CD14-positive monocyte (primary cell): Measurements from ENCODE around the gene MED4. TPM values are rescaled to one million over a fixed set of nuclear protein-coding genes. Genes with fewer than 3 reads are reported as not detected.

Experiments used
- DNase-seq, 3 donors: peaks; one replicate each; pipeline ENCODE4 v3.0.0-alpha.2; 2011 to 2022
- H2AFZ ChIP-seq: 2 replicates; pipeline ENCODE4 v1.6.0; 2012; ENCODE audit warnings: mild to moderate bottlenecking, low read depth, low read length, inconsistent platforms; ENCODE audit not compliant: insufficient read depth, poor library complexity, severe bottlenecking
- H3K27ac ChIP-seq, 2 donors: 1 replicate in 1 of 2; 2 replicates in 1 of 2; pipeline ENCODE4 v1.5.1; 2012 to 2013; ENCODE audit warnings: low read length in 2 of 2, control low read depth in 1 of 2, inconsistent platforms in 1 of 2, low read depth in 1 of 2, mild to moderate bottlenecking in 1 of 2
- H3K27me3 ChIP-seq, 2 donors: one replicate each; pipeline versions ENCODE4 v1.6.0 to v1.6.1; 2011 to 2013; ENCODE audit warnings: low read length in 2 of 2; ENCODE audit not compliant: control insufficient read depth in 2 of 2, insufficient read depth in 2 of 2
- H3K36me3 ChIP-seq, 2 donors: replicated peaks in 1 of 2; 1 replicate in 1 of 2; 2 replicates in 1 of 2; pipeline versions ENCODE4 v1.5.1 to v1.6.1; 2012 to 2013; ENCODE audit warnings: low read length in 2 of 2, control low read depth in 1 of 2, inconsistent platforms in 1 of 2, mild to moderate bottlenecking in 1 of 2; ENCODE audit not compliant: insufficient read depth in 2 of 2, control insufficient read depth in 1 of 2
- H3K4me1 ChIP-seq, 2 donors: 1 replicate in 1 of 2; 2 replicates in 1 of 2; pipeline versions ENCODE4 v1.5.1 to v1.6.1; 2012 to 2013; ENCODE audit warnings: low read length in 2 of 2, control low read depth in 1 of 2, inconsistent platforms in 1 of 2, mild to moderate bottlenecking in 1 of 2, moderate library complexity in 1 of 2; ENCODE audit not compliant: insufficient read depth in 2 of 2, control insufficient read depth in 1 of 2
- H3K4me2 ChIP-seq: replicated peaks from 2 replicates; pipeline ENCODE3; 2012; ENCODE audit warnings: low read length, moderate library complexity, mild to moderate bottlenecking; ENCODE audit not compliant: poor library complexity, severe bottlenecking; ENCODE audit errors: extremely low read depth
- H3K4me3 ChIP-seq, 3 experiments: fragments of 200-600 bp in 1 of 3; sonication (generic) in 1 of 3; replicated peaks in 1 of 3; 1 replicate in 2 of 3; 2 replicates in 1 of 3; pipeline ENCODE4 v1.5.1; 2011 to 2013; ENCODE audit warnings: low read length in 3 of 3, mild to moderate bottlenecking in 3 of 3, control low read depth in 2 of 3, low read depth in 2 of 3, inconsistent platforms in 1 of 3, moderate library complexity in 1 of 3
- H3K79me2 ChIP-seq: 2 replicates; pipeline ENCODE4 v1.6.0; 2012; ENCODE audit warnings: mild to moderate bottlenecking, control low read depth, inconsistent platforms, low read length, moderate library complexity; ENCODE audit not compliant: insufficient read depth
- H3K9ac ChIP-seq: 2 replicates; pipeline ENCODE4 v1.6.0; 2017; ENCODE audit warnings: low read length, mild to moderate bottlenecking; ENCODE audit not compliant: insufficient read depth, poor library complexity, severe bottlenecking
- H3K9me3 ChIP-seq, 2 donors: replicated peaks in 1 of 2; 1 replicate in 1 of 2; 2 replicates in 1 of 2; pipeline versions ENCODE4 v1.5.1 to v1.6.1; 2012 to 2013; ENCODE audit warnings: low read length in 2 of 2, control low read depth in 1 of 2; ENCODE audit not compliant: control insufficient read depth in 1 of 2, insufficient read depth in 1 of 2
- H4K20me1 ChIP-seq: 2 replicates; pipeline ENCODE4 v1.6.0; 2012; ENCODE audit warnings: mild to moderate bottlenecking, low read length, control low read depth, moderate library complexity; ENCODE audit not compliant: insufficient read depth
- H3K27ac Mint-ChIP-seq, 7 donors: one replicate each; pipeline ENCODE4 v1.8.0; 2020; ENCODE audit warnings: mild to moderate bottlenecking in 7 of 7, mixed read lengths in 7 of 7, moderate library complexity in 6 of 7, inconsistent platforms in 2 of 7
- H3K27me3 Mint-ChIP-seq, 3 donors: one replicate each; pipeline ENCODE4 v1.8.0; 2021 to 2022; ENCODE audit warnings: low read depth in 3 of 3, mild to moderate bottlenecking in 3 of 3, mixed read lengths in 3 of 3, moderate library complexity in 3 of 3, inconsistent platforms in 1 of 3
- H3K36me3 Mint-ChIP-seq, 2 donors: one replicate each; pipeline ENCODE4 v1.8.0; 2020; ENCODE audit warnings: mixed read lengths in 2 of 2, inconsistent platforms in 1 of 2, mild to moderate bottlenecking in 1 of 2
- H3K4me1 Mint-ChIP-seq: one replicate; pipeline ENCODE4 v1.8.0; 2020; ENCODE audit warnings: mild to moderate bottlenecking, mixed read lengths
- H3K4me3 Mint-ChIP-seq, 2 donors: one replicate each; pipeline ENCODE4 v1.8.0; 2020; ENCODE audit warnings: mild to moderate bottlenecking in 2 of 2, mixed read lengths in 2 of 2, moderate library complexity in 1 of 2
- H3K9me3 Mint-ChIP-seq, 7 donors: one replicate each; pipeline ENCODE4 v1.8.0; 2020 to 2022; ENCODE audit warnings: mixed read lengths in 7 of 7, mild to moderate bottlenecking in 6 of 7, moderate library complexity in 6 of 7, inconsistent platforms in 2 of 7
- WGBS: methylation state at CpG from one replicate; pipeline ENCODE4 v1.1.5; 2013; ENCODE audit warnings: missing lambda C conversion rate; ENCODE audit not compliant: insufficient coverage; 5-methylcytosine and 5-hydroxymethylcytosine counted together
- intact Hi-C, 2 donors: fragments of 100-400 bp; cut with micrococcal nuclease; formaldehyde crosslinking; loops; one replicate each; pipeline versions ENCODE4 v1.15.0 to v1.15.1; 2023
- polyA plus RNA-seq, 3 donors: library from polyadenylated mRNA; depleted of rRNA in 1 of 3; unstranded in 2 of 3; stranded (reverse) in 1 of 3; fragments of 300-500 nt in 2 of 3; fragments of >200 nt in 1 of 3; fragmentation: Illumina TruSeq in 2 of 3; gene quantifications; 1 replicate in 2 of 3; 2 replicates in 1 of 3; pipeline ENCODE4 v1.2.3, GENCODE V29; 2012 to 2021
- TF ChIP-seq, protein P1 (sequence below): fragments of 200-600 bp; IDR thresholded peaks from one replicate; pipeline ENCODE4 v1.8.0; 2022; ENCODE audit warnings: antibody characterized with exemption, mild to moderate bottlenecking

The MED4 gene
- polyA plus RNA-seq, 3 donors, result 28.4 to 53.8 (median 50.8) TPM

GRCh38 chr13:48123812-48124211, 28.9 kb upstream of the MED4 start:
- Histone ChIP-seq H3K36me3 (no peaks in the 10 kb centered on the region), H3K4me3 (no peak overlapping the region), H3K9me3 (no peaks in the 10 kb centered on the region), H3K4me1 (peaks cover 9 to 10% of the 10 kb centered on the region in 2 donors), H3K9ac (no peak overlapping the region), H3K79me2 (no peaks in the 10 kb centered on the region), H2AFZ (no peak overlapping the region), H3K27me3 (no peaks in the 10 kb centered on the region), H3K27ac (no peak overlapping the region), H4K20me1 (no peaks in the 10 kb centered on the region), H3K4me2 (no peak overlapping the region)
- WGBS, result 94% methylated on average over 6 of the region's 8 CpGs
- DNase-seq, result no peak
- intact Hi-C loops, result loop anchor here in 1 of 2 donors (10.0 kb wide), 1 partner anchor 71 kb away; no protein-coding TSS in a partner anchor
- H3K27me3 Mint-ChIP-seq, result peaks cover 0 to 7% (median 0%) of the 10 kb centered on the region in 3 donors
- no peaks in the 10 kb centered on the region for H3K36me3 Mint-ChIP-seq
- no peaks in the 10 kb centered on the region for H3K9me3 Mint-ChIP-seq
- H3K27ac Mint-ChIP-seq, result no peak overlapping the region
- H3K4me3 Mint-ChIP-seq, result no peak overlapping the region
- TF ChIP-seq, protein P1, sequence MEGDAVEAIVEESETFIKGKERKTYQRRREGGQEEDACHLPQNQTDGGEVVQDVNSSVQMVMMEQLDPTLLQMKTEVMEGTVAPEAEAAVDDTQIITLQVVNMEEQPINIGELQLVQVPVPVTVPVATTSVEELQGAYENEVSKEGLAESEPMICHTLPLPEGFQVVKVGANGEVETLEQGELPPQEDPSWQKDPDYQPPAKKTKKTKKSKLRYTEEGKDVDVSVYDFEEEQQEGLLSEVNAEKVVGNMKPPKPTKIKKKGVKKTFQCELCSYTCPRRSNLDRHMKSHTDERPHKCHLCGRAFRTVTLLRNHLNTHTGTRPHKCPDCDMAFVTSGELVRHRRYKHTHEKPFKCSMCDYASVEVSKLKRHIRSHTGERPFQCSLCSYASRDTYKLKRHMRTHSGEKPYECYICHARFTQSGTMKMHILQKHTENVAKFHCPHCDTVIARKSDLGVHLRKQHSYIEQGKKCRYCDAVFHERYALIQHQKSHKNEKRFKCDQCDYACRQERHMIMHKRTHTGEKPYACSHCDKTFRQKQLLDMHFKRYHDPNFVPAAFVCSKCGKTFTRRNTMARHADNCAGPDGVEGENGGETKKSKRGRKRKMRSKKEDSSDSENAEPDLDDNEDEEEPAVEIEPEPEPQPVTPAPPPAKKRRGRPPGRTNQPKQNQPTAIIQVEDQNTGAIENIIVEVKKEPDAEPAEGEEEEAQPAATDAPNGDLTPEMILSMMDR, result no peak
- H3K4me1 Mint-ChIP-seq, result peaks cover 10% of the 10 kb centered on the region

DNA sequence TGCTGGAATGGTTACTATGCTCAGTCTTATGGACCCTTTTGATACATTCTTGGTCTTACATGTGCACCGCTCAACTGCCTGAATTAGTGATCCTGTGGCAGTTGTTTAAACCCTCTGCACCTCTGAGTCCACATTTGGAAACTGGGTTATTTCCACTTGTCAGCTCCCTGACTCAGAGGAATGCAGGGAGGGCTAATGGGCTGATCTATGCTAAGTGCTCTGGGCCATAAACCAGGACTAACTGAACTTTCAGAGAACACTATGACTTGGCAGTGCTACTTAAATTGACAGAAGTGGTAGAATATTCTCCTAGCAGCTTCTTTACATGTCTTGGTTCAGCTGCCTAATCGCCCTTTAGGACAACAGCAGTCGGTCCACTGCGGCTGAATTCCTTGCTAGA, 26.8 kb upstream of the MED4 start:
- H3K4me3 Mint-ChIP-seq, result no peak overlapping the region
- H3K9me3 Mint-ChIP-seq, result peaks cover 0 to 2% (median 0%) of the 10 kb centered on the region in 7 donors
- Histone ChIP-seq H4K20me1 (no peaks in the 10 kb centered on the region), H3K9ac (no peak overlapping the region), H3K79me2 (no peaks in the 10 kb centered on the region), H2AFZ (no peak overlapping the region), H3K27ac (no peak overlapping the region), H3K4me1 (no peaks in the 10 kb centered on the region), H3K9me3 (no peaks in the 10 kb centered on the region), H3K4me2 (no peak overlapping the region), H3K27me3 (no peaks in the 10 kb centered on the region), H3K36me3 (no peaks in the 10 kb centered on the region), H3K4me3 (no peak overlapping the region)
- H3K27ac Mint-ChIP-seq, result no peak overlapping the region
- TF ChIP-seq, protein P1, result no peak
- H3K36me3 Mint-ChIP-seq, result no peaks in the 10 kb centered on the region
- intact Hi-C loops, result loop anchor here in 1 of 2 donors (10.0 kb wide), 1 partner anchor 73 kb away; no protein-coding TSS in a partner anchor
- WGBS, result 100% methylated on average over 4 of the region's 4 CpGs
- DNase-seq, result no peak
- no peaks in the 10 kb centered on the region for H3K4me1 Mint-ChIP-seq
- H3K27me3 Mint-ChIP-seq, result peaks cover 0 to 7% (median 0%) of the 10 kb centered on the region in 3 donors
